GM10266 (cell line): ENCODE results near the gene RPL35.

ENCODE experiments used
- DNase-seq: peaks from one replicate; pipeline ENCODE4 v3.0.0; 2012; ENCODE audit errors: extremely low spot score
- TF ChIP-seq, protein P1 (sequence below): IDR thresholded peaks from 2 replicates; pipeline ENCODE4 v1.5.1; 2012; ENCODE audit warnings: mild to moderate bottlenecking, low read depth; ENCODE audit not compliant: control insufficient read depth, insufficient read depth; ENCODE audit errors: missing control alignments

RPL35 gene

DNA sequence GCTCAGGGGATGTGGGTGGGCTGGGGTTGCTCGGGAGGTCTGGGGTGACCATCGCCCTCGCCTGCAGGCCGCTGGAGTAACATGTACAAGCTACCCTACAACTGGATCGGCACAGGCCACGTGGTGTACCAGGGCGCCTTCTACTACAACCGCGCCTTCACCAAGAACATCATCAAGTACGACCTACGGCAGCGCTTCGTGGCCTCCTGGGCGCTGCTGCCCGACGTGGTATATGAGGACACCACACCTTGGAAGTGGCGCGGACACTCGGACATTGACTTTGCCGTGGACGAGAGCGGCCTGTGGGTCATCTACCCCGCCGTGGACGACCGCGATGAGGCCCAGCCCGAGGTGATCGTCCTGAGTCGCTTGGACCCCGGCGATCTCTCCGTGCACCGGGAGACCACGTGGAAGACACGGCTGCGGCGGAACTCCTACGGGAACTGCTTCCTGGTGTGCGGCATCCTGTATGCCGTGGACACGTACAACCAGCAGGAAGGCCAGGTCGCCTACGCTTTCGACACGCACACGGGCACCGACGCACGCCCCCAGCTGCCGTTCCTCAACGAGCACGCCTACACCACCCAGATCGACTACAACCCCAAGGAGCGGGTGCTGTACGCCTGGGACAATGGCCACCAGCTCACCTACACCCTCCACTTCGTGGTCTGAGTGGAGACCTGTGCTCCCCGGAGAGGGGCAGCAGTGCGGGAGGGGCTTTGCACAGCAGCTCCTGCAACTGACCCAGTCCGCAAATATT is 51.8 kb downstream of the RPL35 start:
- no peak for DNase-seq
- TF ChIP-seq, protein P1, sequence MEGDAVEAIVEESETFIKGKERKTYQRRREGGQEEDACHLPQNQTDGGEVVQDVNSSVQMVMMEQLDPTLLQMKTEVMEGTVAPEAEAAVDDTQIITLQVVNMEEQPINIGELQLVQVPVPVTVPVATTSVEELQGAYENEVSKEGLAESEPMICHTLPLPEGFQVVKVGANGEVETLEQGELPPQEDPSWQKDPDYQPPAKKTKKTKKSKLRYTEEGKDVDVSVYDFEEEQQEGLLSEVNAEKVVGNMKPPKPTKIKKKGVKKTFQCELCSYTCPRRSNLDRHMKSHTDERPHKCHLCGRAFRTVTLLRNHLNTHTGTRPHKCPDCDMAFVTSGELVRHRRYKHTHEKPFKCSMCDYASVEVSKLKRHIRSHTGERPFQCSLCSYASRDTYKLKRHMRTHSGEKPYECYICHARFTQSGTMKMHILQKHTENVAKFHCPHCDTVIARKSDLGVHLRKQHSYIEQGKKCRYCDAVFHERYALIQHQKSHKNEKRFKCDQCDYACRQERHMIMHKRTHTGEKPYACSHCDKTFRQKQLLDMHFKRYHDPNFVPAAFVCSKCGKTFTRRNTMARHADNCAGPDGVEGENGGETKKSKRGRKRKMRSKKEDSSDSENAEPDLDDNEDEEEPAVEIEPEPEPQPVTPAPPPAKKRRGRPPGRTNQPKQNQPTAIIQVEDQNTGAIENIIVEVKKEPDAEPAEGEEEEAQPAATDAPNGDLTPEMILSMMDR = no peak

DNA sequence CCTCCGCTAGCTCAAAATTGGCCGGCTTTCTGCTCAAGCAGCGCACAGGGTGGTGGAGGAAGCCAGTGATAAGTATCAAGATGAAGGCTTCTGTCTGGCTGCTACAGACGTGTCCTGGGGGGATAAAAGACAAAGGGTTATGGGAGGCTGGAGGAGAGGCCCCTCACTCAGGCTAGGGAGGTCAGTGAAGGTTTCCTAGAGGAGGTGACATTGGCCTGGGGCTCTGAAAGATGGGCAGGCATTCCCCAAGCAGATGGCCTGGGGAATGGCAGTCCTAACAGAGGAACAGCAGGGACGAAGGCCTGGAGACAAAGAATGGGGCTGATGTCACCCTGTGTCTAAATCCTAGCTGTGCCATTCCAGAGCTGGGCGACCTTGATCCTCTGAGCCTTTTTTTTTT is 52.5 kb downstream of the RPL35 start:
- no peak for DNase-seq
- TF ChIP-seq, protein P1 = no peak

DNA sequence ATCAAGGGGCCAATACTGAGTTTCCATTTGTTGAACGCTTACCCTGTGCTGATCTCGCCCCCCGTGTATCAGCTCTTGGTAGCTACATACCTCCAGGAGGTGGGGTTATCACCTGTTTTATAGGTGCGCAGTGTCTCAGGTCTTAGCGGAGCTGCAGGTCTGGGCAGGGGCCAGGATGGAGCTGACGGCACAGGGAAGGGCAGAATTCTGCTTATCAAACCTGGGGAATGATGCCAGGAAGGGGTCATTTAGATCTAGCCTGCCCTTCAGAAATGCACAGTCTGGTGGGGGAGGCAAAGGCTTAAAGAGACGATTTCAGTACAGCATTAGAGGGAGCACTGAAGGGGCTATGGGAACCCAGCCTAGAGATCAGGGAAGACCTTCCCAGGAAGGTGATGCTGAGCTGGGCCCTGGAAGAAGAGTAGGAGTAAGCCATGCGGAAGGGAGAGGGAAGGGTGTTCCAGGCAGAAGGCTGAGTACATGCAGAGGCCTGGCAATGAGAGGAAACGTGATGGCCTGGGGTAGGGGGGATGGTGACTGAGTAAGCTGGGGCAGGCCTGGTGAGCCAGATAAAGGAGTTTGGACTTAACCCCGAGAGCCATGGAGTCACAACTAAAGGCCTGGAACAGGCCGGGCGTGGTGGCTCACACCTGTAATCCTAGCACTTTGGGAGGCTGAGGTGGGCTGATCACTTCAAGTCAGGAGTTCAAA is 53.4 kb downstream of the RPL35 start:
- DNase-seq = no peak
- TF ChIP-seq, protein P1 = no peak
